Endothelial cell of umbilical vein (primary cell): ENCODE measurements around the gene ATP6V0A4. TPM values are rescaled to one million over a fixed set of nuclear protein-coding genes. Genes with fewer than 3 reads are reported as not detected.

Experiments used
- BruUV-seq: library from RNA; stranded (reverse); fragments of 400-500 nt; replicated peaks from 2 replicates; lab custom pipeline; 2021; lab: Mats Ljungman, UMichigan
- CTCF ChIA-PET: fragments of 300-600, 350-600 bp; sonication (Branson Sonifier 250); formaldehyde crosslinking; loops from one replicate; lab custom pipeline; 2021; ENCODE audit warnings: antibody characterized with exemption, inconsistent platforms; lab: Charles Lee
- POLR2A ChIA-PET: fragments of 300-600, 350-600 bp; sonication (Branson Sonifier 250); formaldehyde crosslinking; loops from one replicate; lab custom pipeline; 2021; ENCODE audit warnings: antibody characterized with exemption, inconsistent platforms; lab: Charles Lee
- DNase-seq: peaks from one replicate; pipeline ENCODE4 v3.0.0-alpha.2; 2011; ENCODE audit warnings: low read depth, low spot score
- FAIRE-seq: peaks from 2 replicates; lab custom pipeline; 2011; peaks lifted over from hg19 to GRCh38; lab: Jason Lieb, UNC
- H2AFZ ChIP-seq: 2 replicates; pipeline ENCODE4 v1.6.0; 2012; ENCODE audit warnings: low read depth, low read length, control low read depth, inconsistent platforms
- H3K27ac ChIP-seq: 2 replicates; pipeline ENCODE4 v1.5.1; 2011; ENCODE audit warnings: low read depth, mild to moderate bottlenecking, control low read depth, low read length, moderate library complexity; ENCODE audit not compliant: insufficient read depth
- H3K27me3 ChIP-seq, 2 experiments: 2 replicates each; pipeline versions ENCODE4 v1.6.0 to v1.6.1; 2011; ENCODE audit warnings: low read length in 2 of 2, mixed read lengths in 1 of 2; ENCODE audit not compliant: control insufficient read depth in 2 of 2, insufficient read depth in 2 of 2
- H3K36me3 ChIP-seq, 2 experiments: 2 replicates in 1 of 2; 3 replicates in 1 of 2; pipeline ENCODE4 v1.5.1; 2011; ENCODE audit warnings: low read length in 2 of 2, mild to moderate bottlenecking in 1 of 2, moderate library complexity in 1 of 2; ENCODE audit not compliant: control insufficient read depth in 2 of 2, insufficient read depth in 2 of 2; ENCODE audit errors: extremely low read depth in 1 of 2
- H3K4me1 ChIP-seq: 3 replicates; pipeline ENCODE4 v1.5.1; 2011; ENCODE audit warnings: mild to moderate bottlenecking, low read length; ENCODE audit not compliant: control insufficient read depth, insufficient read depth; ENCODE audit errors: extremely low read depth
- H3K4me2 ChIP-seq: 2 replicates; pipeline ENCODE4 v1.6.1; 2011; ENCODE audit warnings: low read length, control low read depth, mixed read lengths; ENCODE audit not compliant: insufficient read depth
- H3K4me3 ChIP-seq, 3 experiments: fragments of 200-600 bp in 1 of 3; sonication (generic), shearing (Covaris generic) in 1 of 3; replicated peaks in 1 of 3; 2 replicates each; pipeline ENCODE4 v1.5.1; 2011 to 2016; ENCODE audit warnings: control low read depth in 3 of 3, low read length in 3 of 3, mild to moderate bottlenecking in 2 of 3, inconsistent platforms in 1 of 3, low read depth in 1 of 3, moderate library complexity in 1 of 3; ENCODE audit not compliant: insufficient read depth in 1 of 3
- H3K79me2 ChIP-seq: 2 replicates; pipeline ENCODE4 v1.6.0; 2012; ENCODE audit warnings: low read length, inconsistent platforms; ENCODE audit not compliant: control insufficient read depth, insufficient read depth
- H3K9ac ChIP-seq: replicated peaks from 2 replicates; pipeline ENCODE3; 2011; ENCODE audit warnings: low read length, control low read depth; ENCODE audit not compliant: insufficient read depth; ENCODE audit errors: extremely low read depth
- H3K9me1 ChIP-seq: replicated peaks from 3 replicates; pipeline ENCODE4 v1.6.0; 2011; ENCODE audit warnings: mild to moderate bottlenecking, low read length; ENCODE audit not compliant: control insufficient read depth, insufficient read depth; ENCODE audit errors: extremely low read depth
- H3K9me3 ChIP-seq: replicated peaks from 2 replicates; pipeline ENCODE4 v1.5.1; 2012; ENCODE audit warnings: low read length, inconsistent platforms; ENCODE audit not compliant: control insufficient read depth, insufficient read depth
- H4K20me1 ChIP-seq: replicated peaks from 2 replicates; pipeline ENCODE3; 2011; ENCODE audit warnings: mild to moderate bottlenecking, low read length; ENCODE audit not compliant: control insufficient read depth, insufficient read depth; ENCODE audit errors: extremely low read depth
- CTCF ChIP-seq, 2 donors: IDR thresholded peaks; 1 replicate in 1 of 2; 2 replicates in 1 of 2; pipeline ENCODE4 v1.5.1; 2011; ENCODE audit warnings: low read length in 2 of 2, mild to moderate bottlenecking in 2 of 2, moderate library complexity in 2 of 2, control low read depth in 1 of 2, inconsistent platforms in 1 of 2, low read depth in 1 of 2; ENCODE audit not compliant: insufficient read depth in 1 of 2; ENCODE audit errors: extremely low read depth in 1 of 2
- EZH2 ChIP-seq: IDR thresholded peaks from 2 replicates; pipeline ENCODE4 v1.6.1; 2012; ENCODE audit warnings: borderline replicate concordance, low read depth, mild to moderate bottlenecking, moderate library complexity, low read length, inconsistent platforms; ENCODE audit not compliant: severe bottlenecking
- FOS ChIP-seq: IDR thresholded peaks from 2 replicates; pipeline ENCODE4 v1.6.1; 2011; ENCODE audit warnings: mild to moderate bottlenecking, low read length, moderate library complexity, borderline replicate concordance; ENCODE audit not compliant: insufficient read depth
- GATA2 ChIP-seq: IDR thresholded peaks from 2 replicates; pipeline ENCODE4 v1.7.0; 2011; ENCODE audit warnings: low read depth, mild to moderate bottlenecking, moderate library complexity, mixed read lengths, low read length; ENCODE audit not compliant: insufficient read length, insufficient read depth
- JUN ChIP-seq: IDR thresholded peaks from 2 replicates; pipeline ENCODE4 v1.6.1; 2011; ENCODE audit warnings: borderline replicate concordance, low read depth; ENCODE audit not compliant: insufficient read length, insufficient read depth
- MAX ChIP-seq: IDR thresholded peaks from 2 replicates; pipeline ENCODE4 v1.6.1; 2011; ENCODE audit not compliant: insufficient read depth, insufficient read length
- MYC ChIP-seq: IDR thresholded peaks from one replicate; pipeline ENCODE4 v1.6.1; 2011; ENCODE audit warnings: mild to moderate bottlenecking, low read depth, low read length
- POLR2A ChIP-seq: IDR thresholded peaks from 2 replicates; pipeline ENCODE4 v1.6.1; 2012; ENCODE audit warnings: low read depth, mild to moderate bottlenecking, control low read depth, low read length
- POLR2AphosphoS5 ChIP-seq: IDR thresholded peaks from 2 replicates; pipeline ENCODE4 v1.6.1; 2012; ENCODE audit warnings: low read depth, mild to moderate bottlenecking, control low read depth, low read length, moderate library complexity; ENCODE audit not compliant: insufficient read depth
- dilution Hi-C: fragments of 300-500 bp; cut with MboI; formaldehyde crosslinking; loops from one replicate; pipeline ENCODE4 v1.15.0; 2019; ENCODE audit warnings: low sequenced_read_pairs; ENCODE audit not compliant: extremely low pct_ligation_motif_present
- intact Hi-C: fragments of 100-400 bp; cut with micrococcal nuclease; formaldehyde crosslinking; loops from one replicate; pipeline ENCODE4 v1.10.0; 2022
- polyA plus RNA-seq, 4 experiments: library from polyadenylated mRNA; depleted of rRNA in 3 of 4; stranded (reverse) in 3 of 4; unstranded in 1 of 4; fragments of >200 nt; gene quantifications; 2 replicates each; pipeline versions ENCODE4 v1.2.1 to v1.2.3, GENCODE V29; 2011 to 2012; ENCODE audit warnings: missing spikeins in 1 of 4
- total RNA-seq: library from RNA; stranded (reverse); gene quantifications from 2 replicates; pipeline ENCODE4 v1.2.3, GENCODE V29; 2021

ATP6V0A4 gene
- total and polyA plus RNA-seq, 2 donors (not counting 3 experiments of a cell fraction or from before 2014, with no cell fraction given) = 0.07 to 0.24 TPM

GRCh38 chr7:138657854-138658386, 140.1 kb downstream of the ATP6V0A4 start:
- Histone ChIP-seq H3K27ac (no peak overlapping the region), H3K9me3 (no peaks in the 10 kb centered on the region), H3K9me1 (no peaks in the 10 kb centered on the region), H3K36me3 (no peaks in the 10 kb centered on the region), H2AFZ (no peak overlapping the region), H3K9ac (no peak overlapping the region), H4K20me1 (no peaks in the 10 kb centered on the region), H3K27me3 (no peaks in the 10 kb centered on the region), H3K79me2 (no peaks in the 10 kb centered on the region), H3K4me2 (no peak overlapping the region), H3K4me1 (no peaks in the 10 kb centered on the region), H3K4me3 (no peak overlapping the region)
- DNase-seq (no peak), FAIRE-seq (no peak)
- POLR2A ChIA-PET = no interaction called here
- intact Hi-C loops = no loop called here
- no TSS peak for BruUV-seq
- CTCF ChIA-PET = no interaction called here
- no peak for TF ChIP-seq FOS
- TF ChIP-seq EZH2 = no peak
- TF ChIP-seq GATA2 = no peak
- TF ChIP-seq POLR2A = no peak
- TF ChIP-seq JUN = no peak
- no peak for TF ChIP-seq CTCF (IDR thresholded peaks at IDR 0.05; ENCODE audit: extremely low read depth in 1 of 2, insufficient read depth in 1 of 2, low read depth in 1 of 2, low read length in 2 of 2)
- no peak for TF ChIP-seq MAX
- no peak for TF ChIP-seq MYC
- no peak for TF ChIP-seq POLR2AphosphoS5
- dilution Hi-C loops = no loop called here
